ENCODE measurements around the gene UGT2B10. TPM values are rescaled to one million over a fixed set of nuclear protein-coding genes. Genes with fewer than 3 reads are reported as not detected.

The UGT2B10 gene
- total and polyA plus RNA-seq, 4 donors: not detected

- no peaks in the 10 kb centered on the region for H3K27me3 ChIP-seq (ENCODE audit: control insufficient read depth, insufficient read depth, low read length)
- H3K9me3 ChIP-seq (ENCODE audit: control insufficient read depth, insufficient read depth, low read length): no peaks in the 10 kb centered on the region
- H3K36me3 ChIP-seq (ENCODE audit: control insufficient read depth, insufficient read depth, low read length): no peaks in the 10 kb centered on the region
- H3K4me1 ChIP-seq (ENCODE audit: control insufficient read depth, insufficient read depth, low read length): no peaks in the 10 kb centered on the region
- H3K4me3 ChIP-seq (ENCODE audit: low read depth, low read length): no peak overlapping the region
- DNase-seq (ENCODE audit: low read depth in 4 of 6, low spot score in 6 of 6): peak in 1 of 6 donors; percentile 9
- whole genome bisulfite sequencing (ENCODE audit: insufficient coverage): 43% methylated on average over 1 of the region's 4 CpGs
- no peak overlapping the region for H3K27ac ChIP-seq (ENCODE audit: low read depth, low read length)
Observed at GRCh38 chr4:68865188-68865638, 49.4 kb downstream of the UGT2B10 start.

- H3K4me1 ChIP-seq (ENCODE audit: control insufficient read depth, insufficient read depth, low read length): no peaks in the 10 kb centered on the region
- no peak for DNase-seq (ENCODE audit: low read depth in 4 of 6, low spot score in 6 of 6)
- H3K27me3 ChIP-seq (ENCODE audit: control insufficient read depth, insufficient read depth, low read length): no peaks in the 10 kb centered on the region
- H3K9me3 ChIP-seq (ENCODE audit: control insufficient read depth, insufficient read depth, low read length): no peaks in the 10 kb centered on the region
- no peak overlapping the region for H3K4me3 ChIP-seq (ENCODE audit: low read depth, low read length)
- no peak overlapping the region for H3K27ac ChIP-seq (ENCODE audit: low read depth, low read length)
- H3K36me3 ChIP-seq (ENCODE audit: control insufficient read depth, insufficient read depth, low read length): no peaks in the 10 kb centered on the region
- no CpG with 5 or more reads among the region's 5 CpGs for WGBS (ENCODE audit: insufficient coverage)
Observed at GRCh38 chr4:68865760-68866159, 50.0 kb downstream of the UGT2B10 start.

GRCh38 chr4:68869274-68869773 lies 53.5 kb downstream of the UGT2B10 start:
- Histone ChIP-seq H3K4me3 (ENCODE audit: low read depth, low read length) (no peak overlapping the region), H3K36me3 (ENCODE audit: control insufficient read depth, insufficient read depth, low read length) (no peaks in the 10 kb centered on the region), H3K9me3 (ENCODE audit: control insufficient read depth, insufficient read depth, low read length) (no peaks in the 10 kb centered on the region), H3K4me1 (ENCODE audit: control insufficient read depth, insufficient read depth, low read length) (no peaks in the 10 kb centered on the region), H3K27me3 (ENCODE audit: control insufficient read depth, insufficient read depth, low read length) (no peaks in the 10 kb centered on the region), H3K27ac (ENCODE audit: low read depth, low read length) (no peak overlapping the region)
- 100% methylated on average over 5 of the region's 8 CpGs for WGBS (ENCODE audit: insufficient coverage)
- no peak for DNase-seq (ENCODE audit: low read depth in 4 of 6, low spot score in 6 of 6)

GRCh38 chr4:68871809-68872642 lies 56.2 kb downstream of the UGT2B10 start:
- Histone ChIP-seq H3K27ac (ENCODE audit: low read depth, low read length) (no peak overlapping the region), H3K27me3 (ENCODE audit: control insufficient read depth, insufficient read depth, low read length) (no peaks in the 10 kb centered on the region), H3K4me1 (ENCODE audit: control insufficient read depth, insufficient read depth, low read length) (no peaks in the 10 kb centered on the region), H3K9me3 (ENCODE audit: control insufficient read depth, insufficient read depth, low read length) (no peaks in the 10 kb centered on the region), H3K36me3 (ENCODE audit: control insufficient read depth, insufficient read depth, low read length) (no peaks in the 10 kb centered on the region), H3K4me3 (ENCODE audit: low read depth, low read length) (no peak overlapping the region)
- whole genome bisulfite sequencing (ENCODE audit: insufficient coverage): 100% methylated on average over 1 of the region's 2 CpGs
- DNase-seq (ENCODE audit: low read depth in 4 of 6, low spot score in 6 of 6): no peak

- Histone ChIP-seq H3K4me3 (ENCODE audit: low read depth, low read length) (no peak overlapping the region), H3K4me1 (ENCODE audit: control insufficient read depth, insufficient read depth, low read length) (no peaks in the 10 kb centered on the region), H3K27ac (ENCODE audit: low read depth, low read length) (no peak overlapping the region), H3K36me3 (ENCODE audit: control insufficient read depth, insufficient read depth, low read length) (no peaks in the 10 kb centered on the region), H3K27me3 (ENCODE audit: control insufficient read depth, insufficient read depth, low read length) (no peaks in the 10 kb centered on the region), H3K9me3 (ENCODE audit: control insufficient read depth, insufficient read depth, low read length) (no peaks in the 10 kb centered on the region)
- no peak for DNase-seq (ENCODE audit: low read depth in 4 of 6, low spot score in 6 of 6)
- no CpG with 5 or more reads among the region's 3 CpGs for WGBS (ENCODE audit: insufficient coverage)
Observed at GRCh38 chr4:68872643-68873502, 57.1 kb downstream of the UGT2B10 start.

- Histone ChIP-seq H3K27me3 (ENCODE audit: control insufficient read depth, insufficient read depth, low read length) (no peaks in the 10 kb centered on the region), H3K27ac (ENCODE audit: low read depth, low read length) (no peak overlapping the region), H3K9me3 (ENCODE audit: control insufficient read depth, insufficient read depth, low read length) (no peaks in the 10 kb centered on the region), H3K36me3 (ENCODE audit: control insufficient read depth, insufficient read depth, low read length) (no peaks in the 10 kb centered on the region), H3K4me3 (ENCODE audit: low read depth, low read length) (no peak overlapping the region), H3K4me1 (ENCODE audit: control insufficient read depth, insufficient read depth, low read length) (no peaks in the 10 kb centered on the region)
- DNase-seq (ENCODE audit: low read depth in 4 of 6, low spot score in 6 of 6): no peak
Observed at GRCh38 chr4:68874507-68874906, 58.7 kb downstream of the UGT2B10 start.

GRCh38 chr4:68877555-68877954 lies 61.8 kb downstream of the UGT2B10 start:
- no peaks in the 10 kb centered on the region for H3K27me3 ChIP-seq (ENCODE audit: control insufficient read depth, insufficient read depth, low read length)
- WGBS (ENCODE audit: insufficient coverage): 95% methylated on average over 4 of the region's 5 CpGs
- no peak for DNase-seq (ENCODE audit: low read depth in 4 of 6, low spot score in 6 of 6)
- H3K4me1 ChIP-seq (ENCODE audit: control insufficient read depth, insufficient read depth, low read length): no peaks in the 10 kb centered on the region
- H3K4me3 ChIP-seq (ENCODE audit: low read depth, low read length): no peak overlapping the region
- no peak overlapping the region for H3K27ac ChIP-seq (ENCODE audit: low read depth, low read length)
- no peaks in the 10 kb centered on the region for H3K36me3 ChIP-seq (ENCODE audit: control insufficient read depth, insufficient read depth, low read length)
- no peaks in the 10 kb centered on the region for H3K9me3 ChIP-seq (ENCODE audit: control insufficient read depth, insufficient read depth, low read length)

GRCh38 chr4:68878048-68878447 lies 62.3 kb downstream of the UGT2B10 start:
- WGBS (ENCODE audit: insufficient coverage): 100% methylated on average over 2 of the region's 2 CpGs
- DNase-seq (ENCODE audit: low read depth in 4 of 6, low spot score in 6 of 6): no peak
- Histone ChIP-seq H3K4me1 (ENCODE audit: control insufficient read depth, insufficient read depth, low read length) (no peaks in the 10 kb centered on the region), H3K27ac (ENCODE audit: low read depth, low read length) (no peak overlapping the region), H3K27me3 (ENCODE audit: control insufficient read depth, insufficient read depth, low read length) (no peaks in the 10 kb centered on the region), H3K36me3 (ENCODE audit: control insufficient read depth, insufficient read depth, low read length) (no peaks in the 10 kb centered on the region), H3K4me3 (ENCODE audit: low read depth, low read length) (no peak overlapping the region), H3K9me3 (ENCODE audit: control insufficient read depth, insufficient read depth, low read length) (no peaks in the 10 kb centered on the region)

Measured in spinal cord (tissue), 10 donors.